ENCODE results near the gene HCK.

DNA sequence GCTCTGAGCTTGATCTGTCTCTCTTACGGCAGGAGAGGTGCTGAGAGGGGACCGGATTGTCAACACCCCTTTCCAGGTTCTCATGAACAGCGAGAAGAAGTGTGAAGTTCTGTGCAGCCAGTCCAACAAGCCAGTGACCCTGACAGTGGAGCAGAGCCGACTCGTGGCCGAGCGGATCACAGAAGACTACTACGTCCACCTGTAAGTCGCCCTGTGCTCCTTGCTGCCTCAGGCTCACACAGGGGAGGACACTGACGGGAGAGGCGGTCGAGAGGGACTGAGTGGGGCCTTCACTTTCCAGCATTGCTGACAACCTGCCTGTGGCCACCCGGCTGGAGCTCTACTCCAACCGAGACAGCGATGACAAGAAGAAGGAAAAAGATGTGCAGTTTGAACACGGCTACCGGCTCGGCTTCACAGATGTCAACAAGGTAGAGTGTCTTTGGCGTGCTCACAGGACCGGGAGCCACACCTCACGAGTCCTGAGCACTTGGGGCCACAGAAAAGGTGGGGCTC is 89.5 kb downstream of the HCK start:
- TF ChIP-seq, protein P1, sequence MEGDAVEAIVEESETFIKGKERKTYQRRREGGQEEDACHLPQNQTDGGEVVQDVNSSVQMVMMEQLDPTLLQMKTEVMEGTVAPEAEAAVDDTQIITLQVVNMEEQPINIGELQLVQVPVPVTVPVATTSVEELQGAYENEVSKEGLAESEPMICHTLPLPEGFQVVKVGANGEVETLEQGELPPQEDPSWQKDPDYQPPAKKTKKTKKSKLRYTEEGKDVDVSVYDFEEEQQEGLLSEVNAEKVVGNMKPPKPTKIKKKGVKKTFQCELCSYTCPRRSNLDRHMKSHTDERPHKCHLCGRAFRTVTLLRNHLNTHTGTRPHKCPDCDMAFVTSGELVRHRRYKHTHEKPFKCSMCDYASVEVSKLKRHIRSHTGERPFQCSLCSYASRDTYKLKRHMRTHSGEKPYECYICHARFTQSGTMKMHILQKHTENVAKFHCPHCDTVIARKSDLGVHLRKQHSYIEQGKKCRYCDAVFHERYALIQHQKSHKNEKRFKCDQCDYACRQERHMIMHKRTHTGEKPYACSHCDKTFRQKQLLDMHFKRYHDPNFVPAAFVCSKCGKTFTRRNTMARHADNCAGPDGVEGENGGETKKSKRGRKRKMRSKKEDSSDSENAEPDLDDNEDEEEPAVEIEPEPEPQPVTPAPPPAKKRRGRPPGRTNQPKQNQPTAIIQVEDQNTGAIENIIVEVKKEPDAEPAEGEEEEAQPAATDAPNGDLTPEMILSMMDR (IDR thresholded peaks at IDR 0.05) = no peak
- TF ChIP-seq, protein P2, sequence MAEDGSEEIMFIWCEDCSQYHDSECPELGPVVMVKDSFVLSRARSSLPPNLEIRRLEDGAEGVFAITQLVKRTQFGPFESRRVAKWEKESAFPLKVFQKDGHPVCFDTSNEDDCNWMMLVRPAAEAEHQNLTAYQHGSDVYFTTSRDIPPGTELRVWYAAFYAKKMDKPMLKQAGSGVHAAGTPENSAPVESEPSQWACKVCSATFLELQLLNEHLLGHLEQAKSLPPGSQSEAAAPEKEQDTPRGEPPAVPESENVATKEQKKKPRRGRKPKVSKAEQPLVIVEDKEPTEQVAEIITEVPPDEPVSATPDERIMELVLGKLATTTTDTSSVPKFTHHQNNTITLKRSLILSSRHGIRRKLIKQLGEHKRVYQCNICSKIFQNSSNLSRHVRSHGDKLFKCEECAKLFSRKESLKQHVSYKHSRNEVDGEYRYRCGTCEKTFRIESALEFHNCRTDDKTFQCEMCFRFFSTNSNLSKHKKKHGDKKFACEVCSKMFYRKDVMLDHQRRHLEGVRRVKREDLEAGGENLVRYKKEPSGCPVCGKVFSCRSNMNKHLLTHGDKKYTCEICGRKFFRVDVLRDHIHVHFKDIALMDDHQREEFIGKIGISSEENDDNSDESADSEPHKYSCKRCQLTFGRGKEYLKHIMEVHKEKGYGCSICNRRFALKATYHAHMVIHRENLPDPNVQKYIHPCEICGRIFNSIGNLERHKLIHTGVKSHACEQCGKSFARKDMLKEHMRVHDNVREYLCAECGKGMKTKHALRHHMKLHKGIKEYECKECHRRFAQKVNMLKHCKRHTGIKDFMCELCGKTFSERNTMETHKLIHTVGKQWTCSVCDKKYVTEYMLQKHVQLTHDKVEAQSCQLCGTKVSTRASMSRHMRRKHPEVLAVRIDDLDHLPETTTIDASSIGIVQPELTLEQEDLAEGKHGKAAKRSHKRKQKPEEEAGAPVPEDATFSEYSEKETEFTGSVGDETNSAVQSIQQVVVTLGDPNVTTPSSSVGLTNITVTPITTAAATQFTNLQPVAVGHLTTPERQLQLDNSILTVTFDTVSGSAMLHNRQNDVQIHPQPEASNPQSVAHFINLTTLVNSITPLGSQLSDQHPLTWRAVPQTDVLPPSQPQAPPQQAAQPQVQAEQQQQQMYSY (CRISPR knock-in tag; IDR thresholded peaks at IDR 0.05) = no peak
- TF ChIP-seq, protein P3, sequence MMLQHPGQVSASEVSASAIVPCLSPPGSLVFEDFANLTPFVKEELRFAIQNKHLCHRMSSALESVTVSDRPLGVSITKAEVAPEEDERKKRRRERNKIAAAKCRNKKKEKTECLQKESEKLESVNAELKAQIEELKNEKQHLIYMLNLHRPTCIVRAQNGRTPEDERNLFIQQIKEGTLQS (CRISPR knock-in tag; conservative IDR thresholded peaks at IDR 0.05) = no peak
- TF ChIP-seq, protein P4, sequence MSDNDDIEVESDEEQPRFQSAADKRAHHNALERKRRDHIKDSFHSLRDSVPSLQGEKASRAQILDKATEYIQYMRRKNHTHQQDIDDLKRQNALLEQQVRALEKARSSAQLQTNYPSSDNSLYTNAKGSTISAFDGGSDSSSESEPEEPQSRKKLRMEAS (CRISPR knock-in tag; IDR thresholded peaks at IDR 0.05) = no peak

Data from WTC11 (cell line).